ENCODE data around the gene NVL.

The NVL gene

GRCh38 chr1:224287714-224288113 lies 42.3 kb downstream of the NVL start:
- no peak for DNase-seq (ENCODE audit: low read depth in 2 of 2)

DNA sequence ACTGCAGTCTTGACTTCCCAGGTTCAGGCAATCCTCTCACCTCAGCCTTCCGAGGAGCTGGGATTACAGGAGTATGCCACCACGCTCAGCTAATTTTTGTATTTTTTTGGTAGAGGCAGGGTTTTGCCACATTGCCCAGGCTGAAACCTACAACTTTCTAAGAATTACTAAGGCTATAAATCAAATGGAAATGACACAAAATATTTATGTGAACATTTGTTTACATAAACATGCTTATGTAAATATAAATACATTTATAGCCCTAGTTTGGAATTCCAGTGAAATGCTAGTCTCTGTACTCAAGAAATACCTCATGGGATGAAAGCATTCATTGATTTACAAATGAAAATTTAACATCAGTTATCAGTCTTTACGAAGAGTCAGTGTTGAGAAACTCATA lies 47.8 kb downstream of the NVL start:
- DNase-seq (ENCODE audit: low read depth in 2 of 2) = no peak

DNA sequence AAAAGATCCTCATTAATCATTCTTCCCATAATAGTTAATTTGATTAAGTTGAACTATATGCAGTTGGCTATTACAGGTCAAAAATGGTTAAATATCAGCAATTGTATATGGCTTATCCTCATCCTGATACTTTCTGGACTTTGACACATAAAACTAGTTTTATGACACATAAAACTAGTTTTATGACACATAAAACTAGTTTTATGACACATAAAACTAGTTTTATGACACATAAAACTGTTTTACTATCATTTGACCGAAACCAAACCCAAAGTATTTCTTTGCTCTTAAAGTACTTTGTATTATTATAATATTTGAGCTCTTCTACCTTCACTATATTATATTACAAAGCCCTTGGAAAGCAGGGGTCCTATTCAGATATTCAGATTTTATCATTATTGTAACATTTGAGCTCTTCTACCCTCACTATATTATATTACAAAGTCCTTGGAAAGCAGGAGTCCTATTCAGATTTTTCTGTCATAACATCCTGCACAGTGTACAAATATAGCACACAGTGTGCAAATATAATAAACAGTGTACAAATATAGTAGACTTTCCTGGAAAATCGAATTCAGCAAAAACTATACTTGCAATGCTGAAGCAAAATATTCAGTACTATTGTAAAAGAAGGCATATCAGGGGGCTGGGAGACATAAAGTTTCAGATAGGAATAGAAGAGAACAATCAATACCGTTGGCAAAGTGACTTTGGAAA lies 53.0 kb downstream of the NVL start:
- DNase-seq (ENCODE audit: low read depth in 2 of 2) = no peak

DNA sequence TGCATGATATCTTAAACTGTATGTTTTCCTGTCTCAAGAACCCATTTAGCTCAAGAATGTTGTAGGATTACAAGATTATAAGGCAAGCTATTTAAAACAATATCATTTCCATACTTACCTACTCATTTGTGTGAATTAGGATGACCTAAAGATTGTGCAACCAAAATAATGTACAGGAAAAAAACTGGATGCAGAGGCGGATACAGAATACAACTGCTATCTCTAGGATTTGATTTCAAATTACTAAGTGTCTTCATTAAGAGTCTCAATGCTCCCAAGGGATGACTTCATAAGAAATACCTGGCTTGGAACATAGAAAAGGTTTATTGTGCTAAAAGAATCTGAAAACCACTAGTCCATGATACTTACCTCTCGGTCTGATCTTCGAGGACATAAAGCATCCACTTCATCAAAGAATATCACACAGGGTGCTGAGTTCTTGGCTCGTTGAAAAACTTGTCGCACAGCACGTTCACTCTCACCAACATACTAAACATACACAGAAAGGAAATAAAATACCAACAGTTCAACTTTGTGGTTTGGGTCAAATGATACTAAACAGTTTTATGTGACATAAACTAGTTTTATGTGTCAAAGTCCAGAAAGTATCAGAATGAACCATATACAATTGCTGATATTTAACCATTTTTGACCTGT lies 54.9 kb downstream of the NVL start:
- no peak for DNase-seq (ENCODE audit: low read depth in 2 of 2)

DNA sequence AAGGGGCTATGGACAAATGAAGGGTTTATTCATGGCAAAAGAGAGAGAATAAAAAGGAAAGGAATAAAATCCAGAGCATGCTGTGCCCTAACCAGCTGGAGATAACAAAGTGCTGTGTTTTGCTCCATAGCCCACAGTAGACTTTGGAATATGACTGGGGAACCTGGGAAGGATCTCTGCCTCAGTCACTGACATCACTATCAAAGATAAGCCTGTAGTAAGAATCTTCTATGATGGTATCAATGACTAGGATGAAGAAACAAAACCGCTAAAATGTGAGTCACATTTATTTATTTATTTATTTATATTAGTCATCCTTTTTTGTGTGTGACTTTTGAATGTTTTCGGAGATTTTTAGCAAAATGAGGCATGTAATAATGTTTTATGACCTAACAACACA lies 56.3 kb downstream of the NVL start:
- no peak for DNase-seq (ENCODE audit: low read depth in 2 of 2)

DNA sequence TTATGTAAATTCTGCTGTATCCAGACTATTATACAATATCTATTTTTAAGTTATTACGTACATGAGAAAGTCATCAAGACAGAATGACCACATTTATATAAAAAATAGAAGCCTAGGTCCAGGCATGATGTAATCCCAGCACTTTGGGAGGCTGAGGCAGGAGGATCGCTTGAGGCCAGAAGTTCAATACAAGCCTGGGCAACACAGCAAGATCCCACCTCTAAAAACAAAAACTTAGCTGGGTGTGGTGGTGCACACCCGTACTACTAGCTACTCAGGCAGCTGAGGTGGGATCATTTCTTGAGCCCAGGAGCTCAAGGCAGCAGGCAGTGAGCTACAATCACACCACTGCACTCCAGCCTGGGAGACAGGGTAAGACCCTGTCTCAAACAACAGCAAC lies 58.9 kb downstream of the NVL start:
- DNase-seq (ENCODE audit: low read depth in 2 of 2) = no peak

GRCh38 chr1:224267925-224268324 lies 62.0 kb downstream of the NVL start:
- no peak for DNase-seq (ENCODE audit: low read depth in 2 of 2)

GRCh38 chr1:224266915-224267856 lies 62.8 kb downstream of the NVL start:
- no peak for DNase-seq (ENCODE audit: low read depth in 2 of 2)

GRCh38 chr1:224266105-224266914 lies 63.7 kb downstream of the NVL start:
- no peak for DNase-seq (ENCODE audit: low read depth in 2 of 2)

DNA sequence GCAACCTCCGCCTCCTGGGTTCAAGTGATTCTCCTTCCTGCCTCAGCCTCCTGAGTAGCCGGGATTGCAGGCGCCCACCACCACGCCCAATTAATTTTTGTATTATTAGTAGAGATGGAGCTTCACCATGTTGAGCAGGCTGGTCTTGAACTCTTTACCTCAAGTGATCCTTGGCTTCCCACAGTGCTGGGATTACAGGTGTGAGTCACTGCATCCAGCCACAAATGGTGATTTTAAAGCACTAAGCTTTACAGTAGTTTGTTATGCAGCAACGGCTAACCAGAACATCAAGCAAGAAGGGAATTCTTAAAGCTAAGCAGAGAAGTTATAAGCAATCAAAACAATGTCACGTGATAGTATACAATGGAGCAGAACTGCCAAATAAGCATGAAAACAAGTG lies 65.7 kb downstream of the NVL start:
- no peak for DNase-seq (ENCODE audit: low read depth in 2 of 2)

DNA sequence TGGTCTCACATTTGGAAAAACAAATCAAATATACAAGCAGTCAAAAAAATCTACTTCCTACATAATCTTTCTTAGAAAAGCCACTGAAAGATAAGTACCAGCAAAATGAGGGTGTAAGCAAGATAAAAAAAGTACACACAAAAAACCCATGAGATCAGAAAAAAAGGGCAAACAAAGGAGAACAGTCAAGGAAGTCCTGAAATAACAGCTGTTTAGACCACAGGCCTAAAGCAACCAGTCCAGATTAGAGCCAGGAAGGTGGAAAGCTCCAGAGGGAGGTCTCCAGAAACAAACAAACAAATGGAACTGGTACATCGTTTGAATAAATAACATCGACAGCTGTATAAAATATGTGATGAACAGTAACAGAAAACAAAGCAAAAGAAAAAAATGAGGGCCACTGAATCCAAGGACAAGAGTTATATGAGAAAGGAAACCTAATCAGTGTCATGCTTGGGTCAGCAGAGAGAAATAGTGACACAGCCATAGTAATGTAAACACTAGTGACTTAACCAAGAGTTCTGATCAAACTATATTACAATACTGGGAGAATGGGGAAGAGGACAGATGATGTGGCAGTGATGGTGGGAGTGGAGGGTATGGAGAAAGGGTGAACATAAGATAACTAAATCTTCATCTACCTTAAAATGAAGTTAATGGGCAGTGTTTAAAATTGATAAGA lies 67.5 kb downstream of the NVL start:
- DNase-seq (ENCODE audit: low read depth in 2 of 2) = no peak

- DNase-seq (ENCODE audit: low read depth in 2 of 2) = no peak
These were observed 70.0 kb downstream of the NVL start for GRCh38 chr1:224259986-224260385.

DNA sequence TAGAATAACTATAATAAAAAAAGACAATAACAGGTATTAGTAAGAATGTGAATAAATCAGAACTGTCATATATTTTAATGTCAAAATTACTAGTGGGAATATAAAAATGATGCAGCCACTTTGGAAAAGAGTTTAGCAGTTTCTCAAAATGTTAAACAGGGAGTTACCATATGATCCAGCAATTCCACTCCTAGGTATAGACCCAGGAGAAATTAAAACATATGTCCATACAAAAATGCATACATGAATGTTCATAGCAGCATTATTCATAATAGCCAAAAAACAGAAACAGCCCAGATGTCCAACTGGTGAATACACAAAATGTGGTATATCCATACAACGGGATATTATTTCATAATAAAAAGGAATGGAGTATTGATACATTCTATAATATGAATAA lies 71.6 kb downstream of the NVL start:
- no peak for DNase-seq (ENCODE audit: low read depth in 2 of 2)

DNA sequence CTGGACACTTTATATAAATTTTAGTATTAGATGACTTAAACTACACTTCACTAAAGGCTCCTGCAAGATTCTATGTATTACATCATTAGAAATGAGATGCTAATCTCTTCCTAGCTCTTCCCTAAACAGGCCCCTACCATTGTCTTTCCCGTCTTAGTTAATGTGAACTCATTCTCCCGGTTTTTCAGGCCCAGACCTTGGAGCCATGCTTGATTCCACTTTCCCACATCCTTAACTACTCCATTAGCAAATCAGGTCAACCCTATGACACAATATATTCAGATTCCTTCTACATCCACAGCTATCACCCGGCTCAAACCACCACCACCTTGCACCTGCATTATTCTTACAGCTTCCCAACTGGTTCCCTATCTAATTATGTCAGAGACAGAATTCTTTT lies 73.3 kb downstream of the NVL start:
- DNase-seq (ENCODE audit: low read depth in 2 of 2) = no peak

- no peak for DNase-seq (ENCODE audit: low read depth in 2 of 2)
These were observed 76.3 kb downstream of the NVL start for GRCh38 chr1:224253721-224254120.

DNA sequence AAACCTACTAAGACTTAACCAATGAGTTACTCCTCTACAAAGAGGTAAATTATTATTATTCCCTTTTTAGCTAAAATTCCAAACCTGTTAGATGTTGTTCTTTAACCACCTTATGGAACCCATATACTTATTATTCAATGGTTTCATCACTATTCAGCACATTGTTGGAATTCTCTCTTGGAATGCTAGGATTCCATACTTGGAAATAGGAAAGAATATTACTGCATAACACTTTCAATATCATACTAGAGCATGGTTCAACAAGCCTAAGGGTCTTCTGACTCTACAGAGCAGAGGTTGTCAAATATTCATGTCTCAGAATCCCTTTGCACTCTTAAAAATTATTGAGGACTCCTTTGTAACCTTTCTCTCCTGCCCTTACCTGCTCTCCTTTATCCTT lies 77.5 kb downstream of the NVL start:
- no peak for DNase-seq (ENCODE audit: low read depth in 2 of 2)

DNA sequence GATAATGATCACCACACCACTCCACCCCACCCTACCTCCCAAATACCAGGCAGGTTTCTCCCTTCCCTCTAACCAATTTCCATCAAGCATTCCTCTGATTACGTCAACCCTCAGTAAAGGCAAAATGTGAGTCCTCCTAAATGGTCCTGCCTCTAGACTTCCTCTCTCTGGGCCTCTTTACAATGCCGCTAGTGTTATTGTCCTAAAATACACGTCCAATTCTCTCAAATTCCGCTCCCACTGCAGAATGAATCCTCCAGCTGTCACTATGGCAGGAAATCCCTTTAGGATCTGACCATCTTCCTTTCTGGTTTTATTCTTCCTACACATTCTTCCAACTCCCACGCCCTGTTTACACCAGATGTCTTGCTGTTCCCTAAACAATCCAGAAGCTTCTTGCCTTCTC lies 78.2 kb downstream of the NVL start:
- no peak for DNase-seq (ENCODE audit: low read depth in 2 of 2)

DNA sequence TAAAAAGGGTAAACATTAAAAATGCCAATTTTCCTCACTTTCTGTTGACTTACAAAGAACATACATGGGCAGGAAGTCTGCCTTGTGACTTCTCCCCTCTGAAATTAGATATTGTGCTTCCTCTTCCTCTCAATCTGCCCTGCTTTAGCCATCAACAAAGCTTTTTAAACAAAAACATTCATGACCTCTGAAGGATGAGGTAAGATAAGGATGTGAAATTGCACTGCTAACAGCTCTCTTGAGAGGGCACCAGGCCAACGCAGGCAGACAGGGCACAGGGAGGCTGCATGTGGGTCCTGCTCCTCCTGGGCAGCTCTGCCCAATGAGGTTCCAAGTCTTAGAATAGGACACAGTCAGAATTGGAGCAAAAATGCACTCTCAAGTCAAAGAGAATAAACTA lies 84.8 kb downstream of the NVL start:
- DNase-seq (ENCODE audit: low read depth in 2 of 2) = no peak

DNA sequence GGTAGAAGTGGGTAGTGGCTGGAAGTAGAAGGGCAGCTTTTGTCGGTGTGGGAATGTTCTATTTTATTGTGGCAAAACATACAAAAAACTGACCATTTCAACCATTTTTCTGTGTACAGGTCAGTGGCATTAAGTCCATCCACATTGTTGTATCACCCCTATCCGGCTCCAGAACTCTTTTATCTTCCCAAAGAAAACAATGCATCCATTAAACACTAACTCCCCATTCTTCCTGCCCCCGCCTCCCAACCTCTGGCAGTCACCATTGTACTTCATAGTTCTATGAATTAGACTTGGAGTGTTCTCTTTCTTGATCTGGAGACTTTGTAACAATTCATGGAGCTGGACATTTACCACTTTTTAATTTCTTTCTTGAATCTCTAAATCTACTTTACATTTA lies 91.2 kb downstream of the NVL start:
- DNase-seq (ENCODE audit: low read depth in 2 of 2) = no peak

DNA sequence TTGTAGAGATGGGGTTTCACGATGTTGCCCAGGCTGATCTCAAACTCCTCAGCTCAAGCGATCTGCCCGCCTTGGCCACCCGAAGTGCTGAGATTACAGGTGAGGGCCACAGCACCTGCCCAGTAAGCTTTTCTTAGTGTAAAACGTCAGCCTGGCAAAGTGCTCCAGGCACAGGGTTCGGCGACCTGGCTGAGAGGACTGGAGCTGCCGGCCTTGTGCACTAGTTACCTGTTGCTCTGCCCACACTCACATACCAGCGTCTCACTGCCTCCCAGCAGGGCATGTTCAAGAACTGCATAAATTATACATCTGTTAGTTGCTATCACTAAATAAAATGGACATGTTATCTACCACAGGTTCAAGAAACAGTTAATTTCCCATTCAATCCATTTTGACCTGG lies 91.8 kb downstream of the NVL start:
- no peak for DNase-seq (ENCODE audit: low read depth in 2 of 2)

Measured in stimulated activated CD8-positive, alpha-beta memory T cell treated with anti-CD3 and anti-CD28 coated beads, Interleukin-2, amount 100 ng/mL, for 48 hours (primary cell).